GM19324 (cell line): ENCODE results near the gene RNF151.
"Not testable (repeated sequence)": the region's sequence is repeated elsewhere in the genome, so short reads cannot be mapped to it uniquely, and the experiment has no call there.

Experiments
- ATAC-seq: cut with Tn5 transposase; IDR thresholded peaks from one replicate; pipeline ENCODE4 v1.9.1; 2021; ENCODE audit warnings: mild to moderate bottlenecking, moderate library complexity; ENCODE audit not compliant: unreplicated experiment, low FRiP score

Gene RNF151

DNA sequence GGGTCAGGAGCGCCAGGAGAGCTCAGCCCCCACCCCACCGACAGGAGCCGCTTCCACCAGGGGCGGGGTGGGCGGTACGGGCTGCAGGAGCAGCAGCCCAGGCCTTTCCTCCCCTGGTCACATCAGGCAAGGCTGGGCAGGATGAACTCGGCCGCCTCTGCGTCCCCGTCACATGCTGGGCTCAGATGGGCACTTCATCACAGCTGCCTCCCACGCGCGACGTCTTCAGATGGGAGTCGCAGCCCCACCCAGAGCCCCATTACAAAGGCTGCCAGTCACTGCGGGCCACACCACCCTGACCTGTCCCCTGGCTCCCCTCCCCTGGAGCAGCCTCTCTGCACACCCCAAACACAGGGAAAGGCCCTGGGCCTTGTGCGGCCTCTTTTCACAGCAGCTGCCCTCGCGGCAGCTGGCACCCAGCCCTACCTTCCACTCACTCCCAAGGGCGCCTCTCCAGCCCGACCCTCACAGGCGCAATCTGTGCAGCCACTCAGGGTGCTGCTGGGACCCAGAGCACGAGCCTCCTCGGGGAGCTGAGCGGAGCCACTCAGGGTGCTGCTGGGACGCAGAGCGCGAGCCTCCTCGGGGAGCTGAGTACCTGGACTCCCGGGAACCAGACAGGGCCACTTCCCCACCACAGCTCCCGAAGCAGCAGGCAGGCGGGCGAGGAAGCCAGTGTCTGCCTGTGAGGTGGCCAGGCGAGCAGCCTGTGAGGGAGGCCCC lies 38.3 kb downstream of the RNF151 start:
- ATAC-seq = no peak

DNA sequence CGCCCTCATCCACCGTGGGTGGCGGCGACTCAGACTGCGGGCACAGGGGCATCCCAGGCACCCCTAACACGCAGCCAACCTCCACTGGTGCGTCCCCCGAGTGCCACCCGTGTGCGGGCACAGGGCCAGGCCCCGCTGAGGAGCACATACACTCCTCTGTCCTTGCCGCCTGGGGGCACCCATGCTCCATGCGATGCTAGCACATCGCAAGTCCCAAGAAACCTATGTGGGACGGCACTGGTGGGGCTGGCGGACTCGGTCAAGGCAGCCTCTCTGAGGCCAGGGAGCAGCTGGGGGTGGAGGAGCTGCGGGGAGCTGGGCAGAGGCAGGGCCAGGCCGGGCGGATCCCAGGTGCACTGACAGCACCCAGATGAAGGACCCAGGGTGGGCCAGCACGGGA lies 39.0 kb downstream of the RNF151 start:
- ATAC-seq = no peak

- ATAC-seq = no peak
Measured at GRCh38 chr16:2006317-2006716, 39.7 kb downstream of the RNF151 start.

DNA sequence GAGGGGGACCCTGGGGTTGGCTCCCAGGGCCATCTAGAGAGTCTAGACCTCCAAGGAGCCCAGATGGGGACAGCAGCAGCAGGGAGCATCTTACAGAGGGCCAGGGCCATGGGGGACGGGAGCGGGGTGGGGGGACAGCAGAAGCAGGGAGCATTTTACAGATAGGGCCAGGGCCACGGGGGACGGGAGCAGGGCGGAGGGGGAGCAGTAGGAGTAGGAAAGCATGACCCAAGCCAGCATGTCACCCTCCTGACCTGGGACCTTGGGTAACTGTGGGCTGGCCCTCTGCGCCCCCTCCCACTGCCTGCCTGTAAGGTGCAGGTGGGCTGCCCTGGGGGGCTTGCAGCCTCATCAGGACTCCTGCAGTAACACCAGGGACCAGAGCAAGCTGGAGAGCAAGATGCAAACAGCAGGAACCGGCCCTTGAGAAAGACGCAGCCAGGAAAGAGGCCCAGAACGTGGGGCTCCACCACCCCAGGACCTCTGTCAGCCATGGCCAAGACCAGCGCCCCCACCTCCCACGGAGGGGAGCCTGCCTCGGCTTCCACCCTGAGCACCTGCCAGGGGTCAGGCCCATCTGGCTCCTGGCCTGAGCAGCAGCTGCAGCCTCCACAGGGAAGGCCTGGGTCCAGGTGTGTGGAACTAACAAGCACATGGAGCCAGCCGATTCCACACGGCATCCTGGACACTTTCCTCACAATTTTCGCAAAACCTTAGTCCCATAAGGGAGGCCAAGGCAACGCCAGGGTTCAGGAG lies 40.6 kb downstream of the RNF151 start:
- ATAC-seq = no peak

GRCh38 chr16:2008009-2008526 lies 41.4 kb downstream of the RNF151 start:
- ATAC-seq = no peak

GRCh38 chr16:2008631-2009163 lies 42.0 kb downstream of the RNF151 start:
- no peak for ATAC-seq

DNA sequence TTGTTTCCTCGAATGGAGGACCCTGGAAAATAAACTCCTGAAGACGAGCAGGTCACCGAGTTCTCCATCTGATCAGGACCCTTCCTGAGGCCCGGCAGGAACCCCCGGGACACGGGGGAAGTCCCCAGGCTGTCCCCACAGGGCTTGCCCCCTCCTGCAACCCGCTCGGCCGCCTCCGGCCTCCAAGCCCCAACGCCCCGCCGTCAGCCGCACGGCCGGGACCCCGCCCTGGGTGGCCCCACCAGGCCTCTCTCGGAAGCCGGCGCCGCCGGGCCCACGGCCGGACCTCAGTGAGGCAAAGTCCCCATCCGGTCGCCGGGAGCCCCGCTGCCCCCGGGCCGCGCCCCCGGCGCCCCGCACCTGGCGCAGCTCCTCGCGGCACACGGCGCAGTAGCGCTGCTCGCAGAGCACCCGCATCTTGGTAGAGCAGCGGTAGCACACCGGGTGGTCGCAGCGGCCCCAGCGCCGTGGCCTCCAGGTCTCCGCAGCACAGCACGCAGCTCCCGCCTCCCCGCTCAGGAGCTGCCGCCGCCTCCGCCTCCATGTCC lies 42.6 kb downstream of the RNF151 start:
- ATAC-seq = peak; percentile 41

- peak; percentile 84 for ATAC-seq
Measured at GRCh38 chr16:2009791-2010510, 43.3 kb downstream of the RNF151 start, which contains the start of gene ZNF598. Gene ZNF598, minus strand, starts transcription at chr16:2009821.

- not testable (repeated sequence) for ATAC-seq
Measured at GRCh38 chr16:2011726-2012125, 45.1 kb downstream of the RNF151 start.

- no peak for ATAC-seq
Measured at GRCh38 chr16:2013527-2013926, 46.9 kb downstream of the RNF151 start.

GRCh38 chr16:2015117-2015946 lies 48.7 kb downstream of the RNF151 start:
- ATAC-seq = no peak

GRCh38 chr16:2015947-2016208 lies 49.2 kb downstream of the RNF151 start:
- ATAC-seq = no peak

- no peak for ATAC-seq
Measured at GRCh38 chr16:2016407-2016922, 49.8 kb downstream of the RNF151 start.
